NCI-H2196 treated with DMSO at 0.1 percent for 48 hours (cell line): ENCODE data around the gene CRTC1.

Experiments used
- DNase-seq: peaks from one replicate; lab custom pipeline; 2025; ENCODE audit not compliant: unreplicated experiment; lab: John Stamatoyannopoulos, UW

CRTC1 gene

DNA sequence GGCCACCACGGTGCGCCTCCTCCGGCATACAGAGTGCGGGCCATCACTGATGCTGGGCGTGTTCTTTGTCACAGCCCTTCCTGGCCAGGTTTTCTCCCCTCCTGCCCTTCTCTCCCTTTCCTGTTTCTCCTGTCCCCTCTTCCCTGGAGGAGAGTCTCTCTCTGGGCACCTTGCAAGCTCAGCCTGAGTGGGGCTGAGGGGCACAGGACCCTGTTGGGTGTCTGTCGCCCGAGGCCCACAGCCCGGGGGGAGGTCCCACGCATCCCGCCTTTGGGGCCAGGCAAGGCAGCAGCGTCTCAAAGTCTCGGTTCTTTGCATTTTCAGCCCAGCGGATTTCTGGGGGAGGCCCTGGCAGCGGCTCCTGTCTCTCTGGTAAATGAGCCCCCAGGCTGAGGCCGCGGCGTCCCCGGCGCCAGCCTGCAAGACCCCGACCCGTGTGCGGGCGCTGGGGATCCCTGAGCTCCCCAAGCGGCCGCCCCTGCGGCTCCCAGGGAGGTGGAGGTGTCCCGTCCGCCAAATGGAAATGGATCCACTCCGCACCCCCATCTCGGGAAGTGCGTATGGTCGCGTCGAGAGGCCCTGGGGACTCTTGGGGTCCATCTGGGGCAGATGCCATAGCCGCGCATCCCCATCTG lies 60.4 kb downstream of the CRTC1 start:
- no peak for DNase-seq

DNA sequence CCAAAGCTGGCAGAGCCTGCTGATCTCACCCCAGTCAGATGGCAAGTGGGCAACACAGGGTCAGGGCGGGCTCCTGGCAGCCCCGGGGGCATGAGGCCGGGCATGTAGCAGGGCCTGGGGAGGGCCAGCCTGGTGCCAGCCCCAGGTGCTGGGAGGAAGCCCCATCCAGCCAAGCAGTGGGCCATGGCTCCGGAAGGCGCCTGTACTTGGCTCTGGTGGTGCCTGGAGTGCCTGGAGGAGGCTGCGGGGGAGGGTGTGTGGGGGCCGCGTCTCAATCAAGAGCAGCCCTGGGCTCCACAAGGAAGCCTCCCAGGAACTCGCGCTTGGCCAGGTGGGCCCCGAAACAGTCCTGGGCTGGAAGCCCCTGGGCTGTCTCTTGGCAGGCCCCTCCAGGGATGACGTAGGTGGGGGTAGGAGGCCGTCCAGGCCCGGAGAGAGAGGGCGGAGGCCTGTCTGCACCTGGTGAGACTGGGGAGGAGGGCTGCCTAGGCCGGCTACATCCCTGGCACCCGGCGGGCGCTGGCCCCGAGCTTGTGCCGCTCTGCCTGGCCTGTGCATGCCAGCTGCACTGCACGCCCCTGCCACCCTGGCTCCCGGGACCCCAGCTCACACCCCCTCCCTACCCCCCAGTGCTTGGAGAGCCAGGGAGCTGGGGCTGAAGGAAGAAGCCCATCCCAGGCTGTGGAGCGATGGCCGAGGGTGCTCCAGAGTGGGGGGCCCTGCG lies 61.7 kb downstream of the CRTC1 start:
- no peak for DNase-seq

DNA sequence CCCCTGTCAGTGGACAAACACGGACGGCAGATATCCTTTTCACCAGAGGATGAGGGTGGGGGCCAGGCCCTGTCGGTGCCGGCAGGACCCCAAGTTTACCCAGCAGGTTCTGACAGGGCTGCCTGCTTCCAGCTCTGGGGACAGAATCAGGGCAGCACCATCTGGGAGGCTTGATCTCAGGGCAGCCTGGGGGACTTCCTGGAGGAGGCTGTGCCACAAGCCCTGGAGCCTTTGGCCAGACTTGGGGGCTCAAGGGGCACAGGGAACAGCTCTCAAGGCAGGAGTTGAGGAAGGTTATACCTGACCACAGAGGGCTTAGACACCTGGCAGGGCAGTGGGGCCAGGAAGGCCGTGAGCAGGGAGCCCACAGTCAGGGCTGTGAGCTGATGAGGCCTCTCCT lies 62.5 kb downstream of the CRTC1 start:
- no peak for DNase-seq

DNA sequence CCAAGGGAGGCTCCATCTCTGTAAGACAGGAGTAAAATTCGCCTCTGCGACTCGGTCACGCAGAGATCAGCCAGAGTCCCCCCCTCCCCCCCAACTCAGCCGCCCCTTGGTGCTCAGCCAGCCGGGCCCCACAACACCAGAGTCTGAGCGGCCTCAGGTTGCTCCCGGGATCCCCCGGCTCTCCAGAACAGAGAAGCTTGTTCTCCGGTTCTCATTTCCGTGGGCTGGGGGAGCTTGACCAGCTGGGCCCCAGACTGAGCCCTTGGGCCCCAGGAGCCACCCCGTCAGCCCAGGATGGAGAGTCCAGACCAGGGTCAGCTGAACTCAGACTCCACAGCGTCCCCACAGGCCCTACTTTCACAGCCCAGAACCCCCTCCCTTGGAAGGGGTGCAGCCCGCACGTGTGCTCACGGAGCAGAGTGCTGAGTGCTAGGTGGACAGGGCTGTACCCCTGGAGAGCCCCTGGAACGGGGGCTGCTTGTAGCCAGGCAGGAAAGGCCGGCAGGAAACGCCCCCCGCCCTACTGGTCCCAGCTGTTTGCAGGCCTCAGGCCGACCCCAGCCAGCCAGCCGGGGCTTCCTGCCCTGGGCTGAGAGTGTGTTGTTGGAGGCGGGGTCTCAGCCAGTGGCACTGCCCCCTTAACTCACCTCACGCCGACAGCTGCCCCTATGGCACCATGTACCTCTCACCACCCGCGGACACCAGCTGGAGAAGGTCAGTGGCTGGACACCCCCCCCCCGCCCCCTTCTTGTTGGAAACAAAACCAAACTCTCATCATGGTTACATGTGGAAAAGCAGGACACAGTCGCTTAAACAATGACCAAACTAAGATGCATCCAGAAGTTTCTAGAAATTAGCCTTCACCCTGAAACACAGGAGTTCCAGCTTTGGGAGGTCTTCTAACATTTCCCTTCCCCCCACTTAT lies 63.2 kb downstream of the CRTC1 start:
- DNase-seq, result no peak

DNA sequence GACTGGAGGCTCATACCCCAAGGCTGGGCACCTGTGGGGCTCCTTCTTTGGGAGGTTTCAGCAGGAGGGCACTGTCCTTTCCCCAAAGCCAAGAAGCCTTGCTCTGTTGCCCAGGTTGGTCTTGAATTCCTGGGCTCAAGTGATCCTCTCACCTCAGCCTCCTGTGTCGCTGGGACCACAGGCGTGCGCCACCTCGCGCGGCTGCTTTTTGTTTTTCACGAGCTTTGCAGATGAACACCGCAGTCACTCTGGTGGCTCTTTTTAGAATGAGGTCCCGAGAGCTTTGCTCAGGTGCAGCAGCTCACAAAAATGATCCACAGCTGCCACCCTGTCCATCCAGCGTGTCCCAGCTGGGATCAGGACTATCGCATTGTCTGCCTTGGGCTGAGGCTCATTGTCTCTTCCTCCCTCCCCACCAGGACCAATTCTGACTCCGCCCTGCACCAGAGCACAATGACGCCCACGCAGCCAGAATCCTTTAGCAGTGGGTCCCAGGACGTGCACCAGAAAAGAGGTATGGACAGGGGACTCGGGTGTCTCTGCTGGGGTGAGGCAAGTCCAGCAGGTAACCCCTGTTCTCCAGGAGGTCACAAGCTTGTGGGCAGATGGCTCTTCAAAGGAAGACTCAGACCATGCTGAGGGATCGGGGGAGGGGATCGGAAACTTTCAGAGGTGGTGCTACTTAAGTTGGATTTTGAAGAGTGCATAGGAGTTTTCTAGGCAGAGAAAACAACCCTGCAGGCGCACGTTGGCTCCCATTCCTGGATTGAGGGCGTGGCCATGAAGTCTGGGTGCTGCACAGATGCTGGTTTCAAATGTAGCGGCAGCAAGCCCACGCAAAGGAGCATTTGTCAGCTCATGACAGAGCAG lies 66.1 kb downstream of the CRTC1 start:
- DNase-seq, result no peak

DNA sequence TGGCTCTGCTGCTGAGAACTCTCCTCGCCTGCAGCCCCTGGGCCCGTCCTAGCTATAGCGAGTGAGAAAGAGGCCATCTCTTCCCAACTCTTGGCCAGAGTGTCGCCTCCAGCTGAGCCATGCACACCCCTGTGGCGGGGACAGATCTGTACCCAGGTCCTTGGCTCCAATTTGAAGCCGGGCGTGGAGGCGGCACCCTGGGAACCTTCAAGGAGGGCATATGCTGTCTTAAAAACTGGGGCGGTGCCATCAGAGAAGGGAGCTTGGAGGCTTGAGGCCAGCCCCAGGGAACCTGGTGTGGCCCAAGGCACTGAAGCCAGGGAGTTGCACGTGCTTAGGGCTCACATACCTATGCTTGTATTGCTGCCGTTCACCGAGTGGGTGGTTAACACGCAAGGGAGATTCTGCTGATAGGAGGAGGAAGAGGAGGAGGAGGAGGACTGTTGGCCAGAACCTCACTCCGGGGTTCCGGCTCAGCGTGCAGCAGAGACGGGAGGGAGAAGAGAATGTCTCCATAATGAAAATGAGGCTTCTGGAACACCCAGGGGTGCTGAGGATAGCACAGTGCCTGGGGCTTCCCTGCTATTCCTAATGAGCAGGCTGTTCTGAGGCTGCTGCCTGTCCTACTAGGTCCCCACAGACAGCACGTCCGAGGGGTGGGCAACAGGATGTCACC lies 67.0 kb downstream of the CRTC1 start:
- DNase-seq, result no peak

DNA sequence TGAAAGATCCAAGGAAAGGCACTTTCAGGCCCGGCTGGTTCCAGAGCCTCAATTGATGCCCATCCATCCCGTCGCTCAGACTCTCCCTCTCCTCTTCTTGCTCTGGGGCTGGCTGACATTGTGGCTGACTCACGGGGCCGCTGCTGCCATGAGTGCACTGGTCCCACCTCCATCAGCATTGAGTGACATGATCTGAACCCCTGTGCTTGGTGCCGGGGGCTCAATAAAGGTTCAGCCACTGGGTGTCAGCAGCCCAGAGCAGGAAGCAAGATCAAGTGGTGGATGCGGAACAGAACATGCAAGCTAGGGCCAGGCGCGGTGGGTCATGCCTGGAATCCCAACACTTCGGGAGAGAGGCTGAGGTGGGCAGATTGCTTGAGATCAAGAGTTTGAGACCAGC lies 68.1 kb downstream of the CRTC1 start:
- no peak for DNase-seq

DNA sequence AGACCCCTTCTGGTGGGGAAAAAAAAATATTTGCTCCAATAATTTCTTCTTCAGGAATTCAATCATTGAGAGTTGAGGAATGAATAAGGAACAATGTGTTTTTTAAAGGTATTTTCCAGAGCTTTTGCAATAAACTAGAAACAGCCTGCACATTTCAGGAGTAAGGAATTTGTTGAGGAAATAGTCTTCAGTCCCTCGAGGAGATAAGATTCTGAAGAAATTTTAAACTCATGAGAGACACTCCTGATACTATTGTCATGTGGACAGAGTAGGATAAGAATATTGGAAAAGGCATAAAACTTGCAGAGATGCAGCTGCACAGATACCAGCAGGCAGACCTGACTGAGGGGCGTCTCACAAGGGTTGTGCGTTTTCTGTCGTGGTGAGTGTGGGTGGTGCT lies 71.0 kb downstream of the CRTC1 start:
- no peak for DNase-seq

DNA sequence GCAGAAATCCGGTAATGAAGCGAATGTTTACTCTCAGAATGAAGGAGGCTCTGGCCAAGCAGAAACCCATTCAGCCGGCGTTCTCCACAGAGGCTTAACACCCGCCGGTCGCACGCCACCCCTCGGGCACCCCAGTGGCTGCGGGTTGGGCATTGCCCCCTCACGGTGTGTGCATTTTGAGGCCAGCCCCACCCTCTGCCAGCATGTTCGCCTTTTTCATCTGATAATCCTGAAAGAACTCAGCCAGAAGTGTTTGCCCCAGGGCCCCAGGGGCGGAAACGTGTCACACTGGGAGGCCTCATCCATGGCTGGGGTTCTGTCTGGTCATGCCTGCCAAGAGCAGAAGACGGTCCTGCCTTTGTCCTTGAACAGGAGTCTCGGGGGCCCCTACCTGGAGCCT lies 73.4 kb downstream of the CRTC1 start:
- DNase-seq, result no peak

DNA sequence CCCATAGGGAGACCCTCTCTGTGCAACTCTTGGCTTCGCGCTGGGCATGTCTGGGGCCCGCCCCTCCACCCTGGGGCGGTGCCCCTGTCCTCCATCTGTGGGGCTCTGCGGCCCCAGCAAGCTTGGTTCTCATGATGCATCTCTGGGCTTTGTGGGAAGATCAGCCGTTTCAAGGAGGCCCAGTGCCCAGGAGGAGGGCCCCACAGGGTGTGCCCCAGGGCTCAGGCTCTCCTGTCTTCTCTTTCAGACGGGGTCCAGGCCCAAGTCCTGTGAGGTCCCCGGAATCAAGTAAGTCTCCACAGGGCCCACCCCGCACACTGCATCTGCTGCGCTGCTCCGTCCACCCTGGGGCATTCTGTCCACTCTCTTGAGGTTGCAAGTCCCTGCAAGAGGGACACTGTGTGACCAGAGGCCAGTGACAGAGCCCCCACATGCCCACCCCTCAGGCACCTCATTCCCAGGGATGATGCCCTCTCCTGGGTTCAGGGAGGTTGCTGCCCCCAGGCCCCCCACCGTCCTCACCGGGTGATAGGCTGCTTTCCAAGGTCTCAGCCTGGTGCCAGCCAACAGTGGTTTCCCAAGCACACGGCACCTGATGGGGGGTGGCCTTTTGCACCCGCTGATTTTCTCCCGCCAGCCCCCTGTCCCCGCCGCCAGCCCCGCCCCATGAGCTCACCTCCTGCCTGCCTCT lies 76.0 kb downstream of the CRTC1 start:
- DNase-seq, result no peak

DNA sequence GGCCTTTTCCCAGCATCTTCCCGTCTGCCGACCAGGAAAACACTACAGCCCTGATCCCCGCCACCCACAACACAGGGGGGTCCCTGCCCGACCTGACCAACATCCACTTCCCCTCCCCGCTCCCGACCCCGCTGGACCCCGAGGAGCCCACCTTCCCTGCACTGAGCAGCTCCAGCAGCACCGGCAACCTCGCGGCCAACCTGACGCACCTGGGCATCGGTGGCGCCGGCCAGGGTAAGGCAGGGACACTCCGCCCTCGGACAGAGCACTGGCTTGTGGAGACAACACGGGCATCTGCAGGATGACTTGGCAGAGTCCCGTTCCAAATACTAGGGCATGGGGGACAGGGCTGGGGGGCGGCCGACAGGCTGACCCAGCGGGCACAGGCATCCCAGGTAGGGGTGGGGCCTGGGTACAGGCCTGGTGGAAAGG lies 76.5 kb downstream of the CRTC1 start:
- no peak for DNase-seq

DNA sequence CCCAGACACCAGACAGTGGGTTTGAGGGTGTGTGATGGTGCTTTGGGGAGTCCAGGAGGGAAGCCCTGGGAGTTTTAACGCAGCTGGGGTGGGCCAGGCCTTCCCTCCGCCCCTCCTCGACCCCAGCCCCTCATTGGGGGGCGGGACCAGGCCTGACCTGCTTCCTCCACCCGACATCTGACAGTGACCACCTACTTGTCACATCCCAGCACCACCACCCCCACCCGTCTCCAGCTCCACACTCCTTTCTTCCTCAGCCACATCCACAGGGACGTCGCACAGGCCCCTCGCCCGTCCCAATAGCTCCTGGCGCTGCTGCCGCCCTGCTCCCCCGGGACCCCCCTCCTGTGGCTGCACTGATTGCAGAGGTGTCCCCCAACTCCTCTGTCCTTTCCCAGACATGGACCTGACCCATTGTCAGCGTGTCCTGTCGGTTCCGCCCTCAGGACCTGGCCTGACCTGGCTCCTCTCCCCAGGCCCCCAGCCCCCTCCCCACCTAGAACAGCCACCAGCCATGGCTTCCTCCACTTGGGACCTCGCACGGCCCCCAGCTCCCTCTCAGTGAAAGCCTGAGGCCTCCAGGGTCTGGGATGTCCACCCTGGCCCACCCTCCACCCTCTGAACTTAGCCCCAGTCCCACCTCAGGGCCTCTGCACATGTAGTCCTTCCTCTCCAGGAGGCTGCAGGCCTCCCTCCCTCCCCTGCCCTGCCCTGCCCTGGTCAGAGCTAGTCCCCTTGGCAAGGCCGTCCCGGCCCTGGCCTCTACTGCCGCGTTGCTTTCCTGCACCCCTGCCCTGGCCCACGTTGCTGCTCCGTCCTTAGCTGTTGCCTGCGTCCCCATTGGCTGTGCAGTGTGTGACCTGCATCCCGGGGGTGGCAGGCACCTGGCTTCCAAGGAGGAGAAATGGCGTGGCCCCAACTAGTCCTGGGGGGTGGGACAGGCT lies 77.2 kb downstream of the CRTC1 start:
- DNase-seq, result no peak

DNA sequence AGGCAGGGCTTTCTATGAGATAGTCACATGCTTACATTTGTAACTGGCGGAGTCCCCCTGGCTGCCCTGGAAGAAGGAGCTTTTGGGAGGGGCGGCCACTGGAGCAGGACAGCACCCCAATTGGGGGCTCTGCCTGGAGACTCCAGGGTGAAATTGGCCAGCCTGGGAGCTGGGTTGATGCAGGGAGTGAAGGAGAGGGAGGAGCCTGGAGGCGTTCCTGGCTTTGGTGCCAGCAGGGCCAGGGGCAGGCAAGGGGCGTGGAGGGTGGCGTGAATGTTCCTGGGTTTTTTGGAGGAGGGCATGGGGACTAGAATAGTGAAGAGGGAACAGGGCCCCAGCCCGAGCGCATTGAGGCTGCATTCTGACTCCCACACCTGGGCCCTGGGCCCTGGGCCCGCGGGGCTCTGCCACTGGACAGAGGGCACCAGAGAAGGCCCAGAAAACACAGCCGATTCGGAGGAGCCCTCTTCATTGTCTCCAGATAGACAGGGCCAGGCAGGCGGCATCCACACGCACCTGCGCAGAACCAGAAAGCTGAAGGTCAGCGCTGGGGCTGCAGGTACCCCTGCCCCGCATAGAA lies 78.1 kb downstream of the CRTC1 start:
- no peak for DNase-seq

DNA sequence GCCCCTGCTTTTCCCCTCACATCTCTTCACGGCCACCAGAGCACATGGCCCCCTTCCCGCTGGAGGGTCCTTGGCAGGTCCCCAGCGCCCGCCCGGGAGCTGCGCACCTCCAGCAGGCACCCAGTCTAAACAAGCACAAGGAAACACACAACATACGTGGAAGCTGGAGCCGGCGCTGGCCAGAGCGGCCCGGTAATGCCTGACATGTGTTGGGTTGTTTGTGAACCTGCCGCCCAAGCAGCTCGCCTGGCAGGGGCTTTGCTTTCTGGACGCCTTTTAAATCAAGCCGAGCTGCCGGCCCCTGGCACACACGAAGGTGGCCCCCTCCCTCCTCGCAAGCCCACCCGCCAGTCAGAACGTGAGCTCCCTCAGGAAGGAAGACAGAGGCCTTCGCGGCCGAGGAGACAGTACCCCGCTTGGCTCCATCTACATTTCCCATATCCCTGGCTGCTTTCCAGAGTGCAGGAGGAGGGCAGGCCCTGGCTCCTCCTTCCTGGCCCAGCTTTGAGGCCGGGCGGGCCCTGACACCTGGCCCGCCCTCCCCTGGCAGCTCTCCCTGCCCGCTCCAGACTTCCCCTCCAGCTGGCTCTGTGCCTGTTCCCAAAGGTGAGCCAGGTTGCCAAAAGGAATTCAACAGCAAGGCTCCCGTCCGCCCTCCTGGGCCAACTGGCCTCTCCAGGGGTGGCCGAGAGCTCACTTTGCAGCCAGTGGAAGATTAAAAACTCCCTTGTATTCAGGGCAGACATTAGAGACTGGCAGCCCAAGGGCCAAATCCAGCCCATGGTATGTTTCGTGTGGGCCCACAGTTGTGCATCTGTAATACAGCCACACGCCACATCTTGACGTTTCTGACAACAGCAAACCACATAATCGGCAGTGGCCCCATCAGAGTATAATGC lies 78.9 kb downstream of the CRTC1 start:
- DNase-seq, result peak; percentile 91

DNA sequence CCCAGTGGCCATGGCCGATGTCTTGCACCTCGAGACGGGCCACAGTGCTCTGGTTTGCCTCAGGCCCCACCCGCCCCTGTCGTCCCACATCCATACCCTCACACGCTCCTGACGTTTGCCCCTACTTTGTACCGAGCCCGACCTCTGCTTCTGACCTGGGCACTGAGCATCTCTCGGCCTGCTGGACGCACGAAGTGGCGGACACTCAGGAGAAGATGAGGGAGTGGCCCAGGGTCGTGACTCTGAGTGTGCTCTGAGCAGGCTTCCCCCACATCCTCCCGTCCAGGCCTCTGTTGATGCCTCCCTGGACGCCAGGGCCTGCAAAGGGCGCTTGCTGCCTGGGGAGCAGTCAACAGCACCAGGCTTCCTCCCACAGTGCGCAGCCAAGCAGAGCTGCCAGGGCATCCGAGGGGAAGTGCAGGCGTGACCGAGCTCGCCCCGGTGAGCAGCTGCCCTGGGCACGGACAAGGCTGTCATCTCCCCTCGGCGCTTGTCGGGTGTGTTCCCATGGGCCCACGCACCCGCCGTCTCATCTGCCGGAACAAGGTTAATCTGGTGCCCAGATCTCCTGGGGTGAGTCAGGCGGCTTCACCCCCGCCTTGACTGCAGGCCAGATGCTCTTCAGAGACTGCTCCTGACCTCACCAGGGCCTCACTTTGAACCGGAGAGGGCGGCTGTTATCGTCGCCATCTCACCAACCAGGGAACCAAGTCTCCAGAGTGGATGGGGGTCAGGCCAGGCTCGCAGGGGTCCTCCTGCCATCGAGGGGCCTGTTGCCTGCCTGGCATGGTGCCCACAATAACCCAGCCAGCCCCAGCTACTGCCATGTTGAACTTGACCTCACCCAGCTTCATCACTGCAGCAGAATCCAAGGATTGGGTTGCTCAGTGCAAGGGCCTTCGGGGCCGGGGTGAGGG lies 80.5 kb downstream of the CRTC1 start:
- DNase-seq, result peak; percentile 67

DNA sequence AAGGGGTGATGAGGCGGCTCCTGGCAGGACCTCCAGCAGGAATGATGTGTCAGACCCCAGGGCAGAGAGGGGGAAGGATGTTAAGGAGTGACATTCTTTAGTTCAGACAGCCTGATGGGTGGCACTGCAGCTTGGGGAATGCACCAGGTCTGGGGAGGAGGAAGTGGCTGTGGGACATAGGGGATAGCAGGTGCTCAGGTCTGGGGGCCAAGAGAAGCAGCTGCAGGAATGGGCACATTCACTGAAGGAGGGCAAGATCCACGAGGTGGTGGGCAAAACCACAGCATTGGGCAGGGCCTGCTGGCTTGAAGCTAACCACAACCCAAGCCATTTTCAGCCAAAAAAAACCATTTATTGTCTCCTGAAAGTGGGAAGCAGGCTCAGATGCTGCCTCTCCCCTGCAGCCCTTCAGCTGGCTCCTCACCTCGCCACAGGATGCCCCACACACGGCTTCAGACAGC lies 81.1 kb downstream of the CRTC1 start:
- no peak for DNase-seq
